Adrenal gland (tissue), 5 donors: ENCODE data around the gene SHB.

ENCODE experiments used
- CTCF ChIP-seq, 6 experiments: fragments of 450-650 bp in 4 of 6; fragments of 200-600 bp in 2 of 6; sonication (generic) in 1 of 6; IDR thresholded peaks; 1 replicate in 5 of 6; 2 replicates in 1 of 6; pipeline versions ENCODE4 v1.5.1 to v1.8.0; 2016 to 2021; ENCODE audit warnings: antibody characterized with exemption in 6 of 6, mild to moderate bottlenecking in 2 of 6, moderate library complexity in 1 of 6
- POLR2A ChIP-seq, 2 donors: fragments of 450-650 bp; IDR thresholded peaks; one replicate each; pipeline ENCODE4 v1.6.1; 2017; ENCODE audit warnings: antibody characterized with exemption in 2 of 2, mild to moderate bottlenecking in 2 of 2, moderate library complexity in 1 of 2
- donor health status: DM: no; HTN: no; CAD: no.

GRCh38 chr9:37925786-37926736 is 143.0 kb downstream of the SHB start:
- TF ChIP-seq CTCF (IDR thresholded peaks at IDR 0.05) (no peak), POLR2A (IDR thresholded peaks at IDR 0.05) (no peak)
